ENCODE measurements around the gene ARMH3.

ARMH3 gene

DNA sequence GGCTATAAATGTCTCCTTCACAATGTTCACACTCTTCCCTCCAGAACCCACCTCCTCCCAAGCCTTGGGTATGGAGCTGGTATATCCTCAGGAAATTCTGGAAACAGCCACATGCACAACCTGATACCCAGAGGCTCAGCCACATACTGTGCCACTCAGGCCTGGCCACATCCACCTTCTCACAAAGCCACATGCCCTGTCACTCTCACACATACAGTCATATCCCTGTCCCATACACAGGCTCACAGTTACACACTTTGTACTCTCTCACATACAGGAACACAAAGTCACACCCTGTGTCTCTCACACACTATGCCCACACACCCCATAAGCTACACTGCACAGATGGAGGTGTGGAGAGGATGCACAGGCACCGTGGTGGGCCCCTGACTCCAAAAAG lies 222.5 kb downstream of the ARMH3 start:
- no peak for DNase-seq (ENCODE audit: low read depth in 1 of 2, low spot score in 1 of 2)

DNA sequence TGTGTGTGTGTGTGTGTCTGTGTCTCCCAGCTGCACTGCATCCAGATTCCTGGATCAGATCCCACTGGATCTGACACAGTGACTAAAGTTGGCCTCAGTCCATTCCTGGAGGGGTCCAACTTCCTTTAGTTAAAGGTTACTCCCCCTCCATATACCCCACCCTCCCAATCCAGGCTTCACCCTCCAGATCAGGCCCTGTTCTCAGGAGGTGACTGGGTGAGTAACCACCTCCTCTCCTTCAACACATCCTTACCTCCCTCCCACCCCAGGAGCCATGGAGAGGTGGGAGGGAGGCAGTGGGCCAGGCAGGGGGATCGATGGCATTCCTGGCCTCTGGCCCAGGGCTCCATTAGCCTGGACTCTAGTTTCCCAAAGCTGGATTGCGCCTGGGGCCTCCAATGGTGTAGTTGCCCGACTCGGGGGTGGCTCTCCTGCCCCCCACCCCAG lies 223.6 kb downstream of the ARMH3 start:
- DNase-seq (ENCODE audit: low read depth in 1 of 2, low spot score in 1 of 2) = no peak

DNA sequence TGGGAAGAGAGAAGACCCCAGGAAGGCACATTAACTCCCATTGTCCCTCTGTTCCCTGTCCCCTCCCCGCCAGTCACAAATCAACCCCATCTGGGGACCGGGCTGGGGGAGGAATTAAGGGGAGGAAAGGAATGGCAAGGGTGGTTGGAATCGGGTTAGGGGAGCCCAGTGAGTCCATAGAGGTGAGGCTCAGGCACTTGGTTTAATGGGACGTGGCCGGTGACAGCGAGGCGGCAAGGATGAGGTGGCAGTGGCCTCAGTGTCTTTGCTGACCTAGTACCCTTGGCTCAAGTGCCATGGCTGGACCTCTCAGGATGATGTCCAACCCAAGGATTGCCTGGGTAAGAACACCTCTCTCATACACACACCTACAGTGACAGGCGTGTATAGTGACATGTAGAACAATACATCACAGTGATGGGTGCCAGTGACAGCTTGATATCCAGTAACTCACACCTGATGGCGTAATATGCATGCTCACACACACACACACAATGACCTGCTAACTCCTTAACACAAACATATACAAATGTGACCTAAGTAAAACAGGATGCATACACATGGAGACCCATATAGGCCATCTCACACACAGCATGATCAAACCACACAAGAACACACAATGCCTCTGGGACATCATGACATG lies 224.7 kb downstream of the ARMH3 start:
- DNase-seq (ENCODE audit: low read depth in 1 of 2, low spot score in 1 of 2) = no peak

DNA sequence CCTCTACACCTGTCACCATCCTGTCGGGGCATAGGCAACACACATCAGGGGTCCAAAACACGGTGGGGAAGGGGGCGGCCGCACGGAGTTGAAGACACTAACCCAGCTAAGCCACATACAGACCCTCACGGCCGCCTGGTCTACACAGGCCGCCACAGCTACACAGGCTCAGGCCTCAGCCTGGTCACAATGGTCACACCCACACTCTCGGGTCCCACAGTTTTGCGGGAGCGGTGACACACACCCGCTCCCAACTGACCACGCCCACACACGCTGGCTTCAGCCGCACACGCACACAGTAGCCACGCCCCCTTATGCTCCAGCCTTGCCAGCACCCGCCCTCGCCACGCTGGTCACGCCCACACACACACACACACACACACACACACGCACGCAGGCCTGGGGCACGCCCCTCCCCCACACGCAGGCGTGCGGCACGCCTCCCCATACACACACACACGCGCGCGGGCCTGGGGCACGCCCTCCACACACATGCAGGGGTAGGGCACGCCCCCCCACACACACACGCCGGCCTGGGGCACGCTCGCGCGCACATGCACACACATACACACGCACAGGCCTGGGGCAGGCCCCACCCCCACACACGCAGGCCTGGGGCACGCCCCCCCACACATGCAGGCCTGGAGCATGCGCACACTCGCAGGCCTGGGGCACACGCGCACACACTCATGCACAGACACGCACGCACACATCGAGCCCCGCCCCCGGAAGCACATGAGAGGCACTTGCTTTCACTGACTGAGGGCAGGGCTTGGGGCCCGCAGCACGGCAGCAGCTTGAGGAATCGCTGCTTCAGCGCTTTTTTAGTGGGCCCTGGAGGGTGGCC lies 225.4 kb downstream of the ARMH3 start:
- peak; percentile 80 to 87 for DNase-seq (ENCODE audit: low read depth in 1 of 2, low spot score in 1 of 2)

DNA sequence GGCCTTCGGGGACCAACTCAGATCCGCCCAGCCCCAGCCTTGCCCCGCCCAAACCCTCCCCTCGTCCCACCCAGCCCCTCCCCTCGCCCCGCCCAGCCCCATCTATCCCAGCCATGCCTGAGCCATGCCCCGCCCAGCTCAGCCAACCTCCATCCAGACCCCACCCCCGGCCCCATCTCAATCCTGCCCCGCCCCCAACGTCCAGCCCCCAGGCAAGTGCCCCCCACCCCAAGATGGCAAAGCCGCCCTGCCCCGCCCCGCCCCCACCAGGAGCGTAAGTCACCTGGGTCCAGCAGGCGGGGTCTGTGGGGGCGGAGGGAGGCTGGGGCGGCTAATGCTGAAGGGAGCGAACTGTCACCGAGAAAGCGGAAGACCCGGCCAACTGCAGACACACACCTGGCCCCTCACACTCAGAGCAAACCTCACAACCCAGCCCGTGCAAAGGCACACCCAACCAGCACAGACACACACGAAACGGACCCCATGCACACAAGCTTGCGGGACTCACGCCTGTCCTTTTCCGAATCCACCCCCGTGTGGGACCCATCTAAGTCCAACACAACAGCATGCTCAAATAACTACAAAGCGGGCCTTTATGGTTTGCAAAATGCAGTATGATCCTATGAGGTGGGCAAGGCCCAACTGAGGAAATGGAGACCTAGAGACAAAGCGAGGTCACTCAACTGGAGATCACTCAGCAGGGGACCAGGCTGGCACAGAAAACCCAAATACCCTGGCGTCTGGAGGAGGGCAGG lies 226.2 kb downstream of the ARMH3 start:
- no peak for DNase-seq (ENCODE audit: low read depth in 1 of 2, low spot score in 1 of 2)

DNA sequence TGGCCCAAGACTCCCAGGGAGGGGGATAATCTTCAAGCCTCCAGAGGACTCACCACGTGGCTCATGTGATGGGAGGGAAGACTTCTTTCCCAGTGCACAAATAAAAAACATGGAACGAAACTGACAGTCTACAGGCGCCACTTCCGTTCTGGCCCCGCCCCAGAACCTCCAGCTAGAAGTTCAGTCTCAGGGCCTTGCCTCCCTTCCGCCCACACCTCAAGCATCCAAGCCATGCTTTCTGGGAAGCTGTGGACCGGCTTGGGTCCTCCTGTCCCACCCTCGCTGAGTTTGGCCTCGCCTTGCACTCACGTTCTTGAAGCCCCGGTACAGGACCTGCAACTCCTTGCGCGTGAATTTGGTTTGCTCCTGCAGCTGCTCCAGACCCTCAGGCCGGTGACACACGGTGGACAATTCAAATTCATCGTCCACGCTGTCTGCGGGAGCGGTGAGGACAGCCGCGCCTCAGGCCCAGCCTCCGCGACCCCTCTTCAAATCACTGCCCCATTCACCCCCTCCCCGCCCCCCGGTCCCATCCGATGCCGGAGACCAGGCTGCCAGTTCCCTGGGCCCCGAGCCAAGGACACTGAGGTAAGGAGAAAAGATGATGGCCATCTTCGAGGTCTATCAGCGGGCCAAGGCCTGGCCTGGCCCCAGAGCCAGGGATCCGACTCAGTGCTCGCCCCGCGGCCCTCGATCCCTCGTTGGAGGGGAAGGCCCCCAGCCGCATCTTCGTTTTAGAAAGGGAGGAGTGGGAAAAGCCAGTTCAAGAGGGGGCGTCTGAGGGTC lies 227.0 kb downstream of the ARMH3 start:
- no peak for DNase-seq (ENCODE audit: low read depth in 1 of 2, low spot score in 1 of 2)

DNA sequence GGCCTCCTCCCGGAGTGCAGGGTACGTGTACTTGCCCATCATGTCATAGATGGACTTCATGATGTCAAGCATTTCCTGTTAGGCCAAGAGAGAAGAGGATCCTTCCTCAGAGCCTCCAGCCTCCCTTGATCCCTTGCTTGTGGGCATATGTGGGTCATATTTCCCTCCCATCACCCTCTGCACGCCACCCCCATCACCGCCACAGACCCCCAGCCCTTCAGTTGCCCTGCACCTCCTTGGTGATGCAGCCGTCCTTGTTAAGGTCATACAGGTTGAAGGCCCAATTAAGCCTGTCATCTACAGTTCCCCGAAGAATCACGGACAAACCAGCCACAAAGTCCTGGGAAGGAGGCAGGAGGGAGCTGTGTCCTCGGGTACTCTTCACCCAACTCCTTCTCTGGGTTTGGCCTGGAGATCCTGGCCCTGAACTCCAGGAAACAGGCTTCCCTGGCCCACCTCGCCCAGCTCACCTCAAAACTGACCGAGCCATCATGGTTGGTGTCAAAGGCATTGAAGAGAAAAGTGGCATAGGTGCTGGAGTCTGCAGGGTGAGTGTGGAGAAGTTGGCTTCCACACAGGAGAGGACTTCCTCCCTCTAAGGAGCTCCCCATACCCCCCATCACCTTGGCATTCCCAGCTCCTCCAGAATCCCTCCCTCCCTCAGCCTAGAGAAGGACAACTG lies 227.9 kb downstream of the ARMH3 start:
- no peak for DNase-seq (ENCODE audit: low read depth in 1 of 2, low spot score in 1 of 2)

DNA sequence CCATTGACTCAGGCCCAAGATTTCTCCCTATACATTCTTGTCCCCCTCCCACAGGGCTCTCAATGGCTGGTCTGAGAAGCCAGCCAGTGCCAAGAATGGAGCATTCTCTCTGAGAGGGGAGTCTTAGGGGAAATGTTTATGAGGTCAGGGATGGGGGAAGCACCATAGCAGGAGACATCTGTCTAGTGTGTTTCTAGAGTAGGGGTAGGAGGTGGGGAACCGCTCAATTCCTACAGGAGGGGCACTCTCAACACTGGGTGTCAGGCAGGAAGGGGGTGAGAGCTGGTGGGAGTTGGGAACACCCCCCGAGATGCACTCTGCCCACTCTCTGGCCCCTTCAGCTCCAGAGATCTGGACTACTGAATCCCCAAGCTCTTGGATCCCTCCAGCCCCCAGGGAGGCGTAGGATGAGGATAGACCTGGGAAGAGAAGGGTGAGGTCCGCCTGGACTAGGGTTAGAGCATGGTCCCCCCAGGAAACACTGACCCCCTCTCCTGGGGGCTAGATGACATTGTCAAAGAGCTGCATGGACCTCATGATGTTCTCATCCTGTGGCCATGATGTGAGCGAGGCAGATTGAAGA lies 229.0 kb downstream of the ARMH3 start:
- no peak for DNase-seq (ENCODE audit: low read depth in 1 of 2, low spot score in 1 of 2)

DNA sequence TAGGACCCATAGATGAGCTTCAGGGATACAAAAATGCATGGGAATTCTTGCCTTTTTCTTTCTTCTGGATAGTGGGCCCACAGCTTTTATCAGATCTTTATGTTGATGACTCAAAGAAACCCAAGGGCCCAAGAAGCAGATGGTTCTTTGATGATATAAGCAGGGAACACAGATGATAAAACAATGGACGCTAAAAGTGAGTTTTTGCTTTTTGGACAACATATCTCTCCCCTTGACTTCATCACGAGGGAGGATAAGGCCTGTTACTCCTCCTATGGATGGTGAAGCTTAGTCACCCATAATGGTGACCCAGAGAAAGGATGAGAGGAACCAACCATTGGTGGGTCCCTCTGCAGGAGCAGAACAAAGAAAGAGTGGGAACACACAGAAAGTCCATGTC lies 231.2 kb downstream of the ARMH3 start:
- DNase-seq (ENCODE audit: low read depth in 1 of 2, low spot score in 1 of 2) = no peak

DNA sequence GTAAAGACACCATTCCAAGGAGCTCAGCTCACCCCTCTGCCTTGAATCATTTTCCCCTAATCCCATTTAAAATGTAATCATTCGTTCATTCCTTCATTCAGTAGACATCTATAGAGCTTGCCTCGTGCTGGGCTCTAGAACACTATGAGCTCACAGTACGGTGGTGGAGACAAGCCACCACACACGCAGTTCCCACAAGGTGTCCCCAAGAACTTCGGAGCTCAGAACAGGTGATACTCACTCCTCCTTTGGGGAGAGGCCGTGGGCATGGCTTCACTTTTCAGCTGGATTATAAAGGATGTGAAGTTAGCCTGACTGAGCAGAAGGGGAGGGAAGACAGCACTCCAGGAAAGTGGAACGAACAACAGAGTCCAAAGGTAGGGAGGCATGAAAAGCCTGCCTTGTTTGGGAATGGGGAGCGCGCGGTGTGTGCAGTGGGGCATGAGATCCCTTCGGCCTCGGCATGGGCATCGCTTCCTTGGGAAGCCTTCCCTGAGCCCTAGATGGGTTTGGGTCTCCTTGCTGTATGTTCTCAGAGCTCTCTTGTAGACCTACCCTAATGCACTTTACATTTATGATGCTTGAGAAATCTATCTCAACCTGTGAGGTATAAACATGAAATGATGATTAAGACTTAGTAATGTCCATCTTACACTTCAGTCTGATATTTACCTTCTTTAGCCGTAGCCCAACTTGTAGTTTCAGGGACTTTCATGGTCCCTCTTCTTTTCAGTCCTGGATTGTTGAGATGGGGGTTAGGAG lies 236.9 kb downstream of the ARMH3 start:
- no peak for DNase-seq (ENCODE audit: low read depth in 1 of 2, low spot score in 1 of 2)

DNA sequence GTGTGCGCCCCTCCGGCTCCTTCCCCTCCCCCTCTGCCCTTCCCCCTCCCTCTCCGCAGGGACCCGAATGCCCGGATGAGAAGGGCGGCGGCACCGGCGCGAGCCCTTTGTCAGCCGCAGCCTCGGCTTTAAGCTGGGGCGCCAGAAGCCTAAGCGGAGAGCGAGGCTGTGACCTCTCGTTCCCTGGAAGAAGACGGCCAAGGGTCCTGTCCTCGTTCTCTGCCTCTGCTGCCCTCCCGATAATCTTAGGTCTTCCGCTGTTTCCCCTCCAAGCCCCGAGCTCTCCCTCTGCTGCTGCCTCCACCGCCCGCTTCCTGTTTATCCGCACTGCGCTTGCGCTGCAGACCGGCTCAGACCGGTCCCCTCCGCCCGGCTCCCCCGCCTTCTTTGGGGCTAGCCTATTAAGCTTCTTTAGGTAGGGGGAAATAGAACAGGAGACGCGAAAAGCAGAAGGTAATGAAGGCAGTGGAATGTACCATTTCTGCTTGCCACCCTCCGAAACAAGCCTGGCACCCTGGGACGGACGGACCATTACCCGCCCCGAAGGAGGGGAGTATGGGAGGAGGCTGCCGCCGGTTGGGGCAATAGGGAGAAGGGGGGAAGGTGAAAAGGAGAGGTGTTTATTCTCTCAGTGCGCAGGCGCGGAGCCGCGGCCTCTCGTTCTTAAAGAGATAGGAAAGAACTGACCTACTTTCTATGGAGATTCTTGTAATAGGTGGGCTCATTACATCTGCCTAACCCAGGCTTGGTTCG lies 237.7 kb downstream of the ARMH3 start, which contains the start of gene OGA:
OGA (minus strand) TSS at position 326 of the 753 bp plus-strand sequence. CDS start 422 bp downstream, outside the sequence.
- peak; percentile 90 to 96 for DNase-seq (ENCODE audit: low read depth in 1 of 2, low spot score in 1 of 2)

DNA sequence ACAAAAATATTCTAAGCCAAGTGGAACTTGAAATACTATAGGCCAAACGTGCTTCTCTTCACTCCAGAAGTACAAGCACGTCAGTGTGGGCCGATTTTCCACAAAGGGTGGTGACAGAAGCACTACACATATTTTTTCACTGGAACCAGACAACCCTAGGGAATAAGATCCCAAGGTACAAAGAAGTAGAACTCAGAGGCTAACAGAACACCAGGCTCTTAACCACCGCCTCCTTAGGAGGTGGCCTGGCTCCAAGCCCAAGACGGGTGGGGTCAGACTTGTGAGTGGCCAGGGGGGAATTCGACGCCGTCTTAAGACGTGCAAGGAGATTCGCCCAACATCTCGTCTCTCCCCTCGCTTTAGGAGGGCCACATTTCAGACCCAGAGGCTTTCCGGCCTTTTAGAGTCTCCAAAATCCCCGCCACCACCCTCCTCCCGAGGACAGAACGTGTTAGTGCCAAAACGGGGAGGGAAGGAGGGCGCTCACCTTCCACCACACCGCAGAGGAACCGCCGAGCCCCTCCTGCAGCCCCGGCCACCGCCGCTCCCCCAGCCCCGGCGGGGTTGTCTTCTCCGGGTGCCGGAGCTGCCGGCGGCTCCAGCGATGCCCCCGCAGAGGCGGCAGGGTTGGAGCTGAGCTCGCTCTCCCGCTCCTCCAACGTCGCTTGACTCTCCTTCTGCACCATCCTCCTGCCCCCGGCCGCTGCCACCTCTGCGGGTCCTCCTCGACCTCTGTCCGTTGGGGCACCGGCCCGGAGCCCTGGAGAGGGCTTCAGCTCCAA lies 238.4 kb downstream of the ARMH3 start:
- DNase-seq (ENCODE audit: low read depth in 1 of 2, low spot score in 1 of 2) = peak in 1 of 2 donors; percentile 30

DNA sequence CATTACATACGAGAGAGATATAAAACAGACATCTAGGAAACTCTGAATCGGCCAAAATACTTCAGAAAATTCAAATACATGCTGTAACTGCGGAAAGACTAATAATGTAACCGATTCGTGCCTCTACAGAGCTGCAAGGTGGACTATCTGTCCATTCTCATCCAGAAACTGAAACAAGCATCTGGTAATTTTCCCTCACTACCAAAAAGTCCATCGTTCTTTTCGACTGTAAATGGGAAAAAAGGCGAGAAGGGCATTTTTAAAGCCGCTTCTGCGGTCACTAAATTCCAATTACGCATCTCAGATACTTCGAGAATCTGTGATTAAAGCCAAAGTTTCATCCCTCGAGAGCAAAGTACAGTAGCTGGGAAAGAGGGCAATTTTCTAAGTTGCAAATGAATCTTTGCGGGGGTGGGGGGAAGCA lies 239.0 kb downstream of the ARMH3 start:
- DNase-seq (ENCODE audit: low read depth in 1 of 2, low spot score in 1 of 2) = no peak

DNA sequence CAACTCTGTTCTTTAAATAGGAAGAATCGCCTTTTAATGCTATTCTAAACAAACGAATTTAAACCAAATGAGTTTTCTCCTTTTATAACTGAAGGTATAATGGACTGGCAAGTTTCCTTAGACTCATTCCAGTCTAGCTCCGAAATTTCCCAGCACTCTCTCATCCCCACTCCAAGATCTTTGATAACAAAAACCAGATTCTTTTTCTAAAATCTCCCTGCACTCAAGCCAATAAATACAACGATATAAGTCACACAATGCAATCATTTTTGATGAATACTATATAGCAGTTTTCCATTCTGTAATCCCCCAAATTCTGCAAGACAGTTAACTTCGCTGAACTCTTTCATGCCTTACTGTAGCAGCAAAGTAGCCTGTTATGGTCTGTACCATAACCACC lies 239.6 kb downstream of the ARMH3 start:
- DNase-seq (ENCODE audit: low read depth in 1 of 2, low spot score in 1 of 2) = no peak

DNA sequence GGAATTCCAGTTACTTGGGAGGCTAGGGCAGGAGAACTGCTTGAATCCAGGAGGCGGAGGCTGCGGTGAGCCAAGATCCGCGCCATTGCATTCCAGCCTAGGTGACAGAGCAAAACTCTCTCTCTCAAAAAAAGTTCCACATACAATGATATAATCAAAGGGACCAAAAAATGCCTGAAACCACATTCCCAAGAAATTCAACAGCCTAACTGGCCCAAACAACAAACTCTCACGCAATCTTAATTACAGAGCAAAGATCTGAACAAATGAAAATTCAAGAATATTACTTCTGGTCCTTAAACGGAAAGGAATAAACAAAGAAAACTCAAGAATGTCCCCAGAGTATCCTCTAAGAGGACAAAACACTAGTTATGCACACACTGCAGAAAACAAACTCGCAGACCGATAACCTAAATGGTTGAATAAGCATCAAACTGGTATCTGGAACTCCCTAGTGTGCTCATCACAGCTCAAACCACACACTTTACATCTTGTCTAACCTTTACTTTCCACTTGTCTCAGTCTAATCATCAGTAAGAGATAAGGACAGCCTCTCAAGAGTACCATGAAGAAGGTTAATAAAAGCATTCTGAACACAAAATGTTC lies 241.4 kb downstream of the ARMH3 start:
- no peak for DNase-seq (ENCODE audit: low read depth in 1 of 2, low spot score in 1 of 2)

DNA sequence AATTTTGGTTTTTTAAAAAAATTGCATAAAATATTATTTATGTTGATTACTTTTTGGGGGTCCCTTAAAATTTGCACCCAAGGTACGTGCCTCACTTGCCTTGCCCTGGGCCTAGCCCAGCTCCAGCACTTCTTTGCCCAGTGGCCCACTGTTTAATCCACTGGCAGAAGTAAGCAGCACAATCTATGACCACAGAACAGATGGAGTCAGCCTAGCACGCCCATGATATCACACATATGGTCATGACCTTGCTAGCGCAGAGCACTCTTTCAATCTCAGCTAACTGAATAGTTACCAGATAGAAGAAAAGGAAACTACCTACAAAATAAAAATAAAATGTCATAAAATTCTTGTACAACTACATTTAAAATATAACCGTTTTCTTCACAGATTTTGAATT lies 243.4 kb downstream of the ARMH3 start:
- DNase-seq (ENCODE audit: low read depth in 1 of 2, low spot score in 1 of 2) = no peak

DNA sequence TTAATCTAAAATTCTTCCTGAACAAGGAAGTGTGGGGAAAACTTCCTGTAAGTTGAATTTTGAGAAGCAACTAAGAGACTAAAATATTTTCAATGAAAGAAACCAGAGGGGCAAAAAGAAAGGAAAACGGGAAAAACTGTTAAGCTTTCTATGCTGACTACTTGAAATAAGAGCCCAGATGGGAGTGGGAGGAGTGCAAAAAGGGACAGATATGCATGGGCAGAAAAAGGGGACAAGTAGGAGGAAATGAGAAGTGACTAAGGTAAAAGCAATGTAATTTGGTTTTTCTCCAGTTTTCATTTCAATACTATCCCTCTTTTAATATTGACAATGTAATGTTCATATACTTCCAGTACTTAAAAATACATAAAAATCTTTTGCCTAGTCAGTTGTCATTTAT lies 248.8 kb downstream of the ARMH3 start:
- DNase-seq (ENCODE audit: low read depth in 1 of 2, low spot score in 1 of 2) = no peak
